Measurements from ENCODE around the gene MRPS18A. TPM values are rescaled to one million over a fixed set of nuclear protein-coding genes. Genes with fewer than 3 reads are reported as not detected.

MRPS18A gene
- total and polyA plus RNA-seq, 2 experiments from 2014 or later, result 58.6 to 62.7 TPM

DNA sequence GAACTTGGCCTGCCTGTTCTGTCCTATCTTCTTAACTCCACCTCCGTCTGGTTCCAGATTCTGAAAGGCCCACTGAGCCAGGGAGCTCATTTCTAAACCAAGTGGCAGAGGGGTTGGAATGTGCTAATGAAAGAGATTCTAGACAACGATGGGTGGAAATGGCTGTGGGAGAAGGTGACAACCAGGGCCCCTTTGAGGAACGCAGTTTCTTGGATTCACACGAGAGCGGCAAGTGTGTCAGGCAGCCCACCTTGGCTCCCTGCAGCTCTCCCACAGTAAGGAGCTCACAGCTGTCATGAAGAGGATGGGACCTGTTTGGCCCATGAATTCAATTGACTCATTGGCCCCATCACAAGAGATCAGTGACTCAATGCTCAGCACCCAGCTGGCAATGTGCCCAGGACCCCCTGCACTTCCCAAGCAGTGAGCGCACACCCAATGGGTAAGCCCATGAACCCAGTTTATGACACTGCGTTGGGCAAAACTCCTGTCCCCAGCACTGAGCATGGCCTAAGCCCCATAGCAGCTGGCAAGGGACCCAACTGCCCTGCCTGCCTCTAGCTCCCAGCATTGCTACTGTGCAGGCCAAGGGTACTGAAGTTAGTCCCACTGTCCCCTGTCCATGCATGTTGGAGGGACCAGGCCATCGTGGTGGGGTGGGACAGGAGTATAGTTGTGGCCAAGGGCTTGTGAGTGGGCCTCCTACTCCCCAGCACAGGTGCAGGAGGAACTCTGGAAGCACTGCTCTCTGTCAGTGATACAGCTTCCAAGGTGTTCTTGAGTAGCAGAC is 16.4 kb downstream of the MRPS18A start:
- Mint-ChIP-seq H3K4me1 (peaks cover 31% of the 10 kb centered on the region), H3K9me3 (no peaks in the 10 kb centered on the region), H3K27me3 (ENCODE audit: insufficient read depth, low read depth, poor library complexity) (peaks cover 24% of the 10 kb centered on the region), H3K36me3 (ENCODE audit: low read depth) (peaks cover 44% of the 10 kb centered on the region), H3K27ac (no peak overlapping the region; the same call in 1 of the 2 replicates), H3K4me3 (no peak overlapping the region)
- ATAC-seq, result no peak
- no peaks in the 10 kb centered on the region for H3K9me2 ChIP-seq (ENCODE audit: insufficient read depth)
- TF ChIP-seq, protein P1, sequence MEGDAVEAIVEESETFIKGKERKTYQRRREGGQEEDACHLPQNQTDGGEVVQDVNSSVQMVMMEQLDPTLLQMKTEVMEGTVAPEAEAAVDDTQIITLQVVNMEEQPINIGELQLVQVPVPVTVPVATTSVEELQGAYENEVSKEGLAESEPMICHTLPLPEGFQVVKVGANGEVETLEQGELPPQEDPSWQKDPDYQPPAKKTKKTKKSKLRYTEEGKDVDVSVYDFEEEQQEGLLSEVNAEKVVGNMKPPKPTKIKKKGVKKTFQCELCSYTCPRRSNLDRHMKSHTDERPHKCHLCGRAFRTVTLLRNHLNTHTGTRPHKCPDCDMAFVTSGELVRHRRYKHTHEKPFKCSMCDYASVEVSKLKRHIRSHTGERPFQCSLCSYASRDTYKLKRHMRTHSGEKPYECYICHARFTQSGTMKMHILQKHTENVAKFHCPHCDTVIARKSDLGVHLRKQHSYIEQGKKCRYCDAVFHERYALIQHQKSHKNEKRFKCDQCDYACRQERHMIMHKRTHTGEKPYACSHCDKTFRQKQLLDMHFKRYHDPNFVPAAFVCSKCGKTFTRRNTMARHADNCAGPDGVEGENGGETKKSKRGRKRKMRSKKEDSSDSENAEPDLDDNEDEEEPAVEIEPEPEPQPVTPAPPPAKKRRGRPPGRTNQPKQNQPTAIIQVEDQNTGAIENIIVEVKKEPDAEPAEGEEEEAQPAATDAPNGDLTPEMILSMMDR (conservative IDR thresholded peaks at IDR 0.05; ENCODE audit: low read depth in 2 of 2), result no peak
- TF ChIP-seq JUNB (IDR thresholded peaks at IDR 0.05; ENCODE audit: unreplicated experiment), result no peak
- TF ChIP-seq NANOG (IDR thresholded peaks at IDR 0.05; ENCODE audit: borderline replicate concordance), result no peak
- TF ChIP-seq POLR2AphosphoS5 (IDR thresholded peaks at IDR 0.05; ENCODE audit: low read depth), result no peak
- no peak for TF ChIP-seq ZNF114 (CRISPR knock-in tag; IDR thresholded peaks at IDR 0.05)
- no peak for TF ChIP-seq CREB1 (CRISPR knock-in tag; IDR thresholded peaks at IDR 0.05; ENCODE audit: low read depth)
- TF ChIP-seq, protein P2, sequence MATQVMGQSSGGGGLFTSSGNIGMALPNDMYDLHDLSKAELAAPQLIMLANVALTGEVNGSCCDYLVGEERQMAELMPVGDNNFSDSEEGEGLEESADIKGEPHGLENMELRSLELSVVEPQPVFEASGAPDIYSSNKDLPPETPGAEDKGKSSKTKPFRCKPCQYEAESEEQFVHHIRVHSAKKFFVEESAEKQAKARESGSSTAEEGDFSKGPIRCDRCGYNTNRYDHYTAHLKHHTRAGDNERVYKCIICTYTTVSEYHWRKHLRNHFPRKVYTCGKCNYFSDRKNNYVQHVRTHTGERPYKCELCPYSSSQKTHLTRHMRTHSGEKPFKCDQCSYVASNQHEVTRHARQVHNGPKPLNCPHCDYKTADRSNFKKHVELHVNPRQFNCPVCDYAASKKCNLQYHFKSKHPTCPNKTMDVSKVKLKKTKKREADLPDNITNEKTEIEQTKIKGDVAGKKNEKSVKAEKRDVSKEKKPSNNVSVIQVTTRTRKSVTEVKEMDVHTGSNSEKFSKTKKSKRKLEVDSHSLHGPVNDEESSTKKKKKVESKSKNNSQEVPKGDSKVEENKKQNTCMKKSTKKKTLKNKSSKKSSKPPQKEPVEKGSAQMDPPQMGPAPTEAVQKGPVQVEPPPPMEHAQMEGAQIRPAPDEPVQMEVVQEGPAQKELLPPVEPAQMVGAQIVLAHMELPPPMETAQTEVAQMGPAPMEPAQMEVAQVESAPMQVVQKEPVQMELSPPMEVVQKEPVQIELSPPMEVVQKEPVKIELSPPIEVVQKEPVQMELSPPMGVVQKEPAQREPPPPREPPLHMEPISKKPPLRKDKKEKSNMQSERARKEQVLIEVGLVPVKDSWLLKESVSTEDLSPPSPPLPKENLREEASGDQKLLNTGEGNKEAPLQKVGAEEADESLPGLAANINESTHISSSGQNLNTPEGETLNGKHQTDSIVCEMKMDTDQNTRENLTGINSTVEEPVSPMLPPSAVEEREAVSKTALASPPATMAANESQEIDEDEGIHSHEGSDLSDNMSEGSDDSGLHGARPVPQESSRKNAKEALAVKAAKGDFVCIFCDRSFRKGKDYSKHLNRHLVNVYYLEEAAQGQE (IDR thresholded peaks at IDR 0.05; ENCODE audit: unreplicated experiment), result no peak
- TF ChIP-seq ZNF331 (CRISPR knock-in tag; IDR thresholded peaks at IDR 0.05; ENCODE audit: low read depth), result no peak
- TF ChIP-seq, protein P3, sequence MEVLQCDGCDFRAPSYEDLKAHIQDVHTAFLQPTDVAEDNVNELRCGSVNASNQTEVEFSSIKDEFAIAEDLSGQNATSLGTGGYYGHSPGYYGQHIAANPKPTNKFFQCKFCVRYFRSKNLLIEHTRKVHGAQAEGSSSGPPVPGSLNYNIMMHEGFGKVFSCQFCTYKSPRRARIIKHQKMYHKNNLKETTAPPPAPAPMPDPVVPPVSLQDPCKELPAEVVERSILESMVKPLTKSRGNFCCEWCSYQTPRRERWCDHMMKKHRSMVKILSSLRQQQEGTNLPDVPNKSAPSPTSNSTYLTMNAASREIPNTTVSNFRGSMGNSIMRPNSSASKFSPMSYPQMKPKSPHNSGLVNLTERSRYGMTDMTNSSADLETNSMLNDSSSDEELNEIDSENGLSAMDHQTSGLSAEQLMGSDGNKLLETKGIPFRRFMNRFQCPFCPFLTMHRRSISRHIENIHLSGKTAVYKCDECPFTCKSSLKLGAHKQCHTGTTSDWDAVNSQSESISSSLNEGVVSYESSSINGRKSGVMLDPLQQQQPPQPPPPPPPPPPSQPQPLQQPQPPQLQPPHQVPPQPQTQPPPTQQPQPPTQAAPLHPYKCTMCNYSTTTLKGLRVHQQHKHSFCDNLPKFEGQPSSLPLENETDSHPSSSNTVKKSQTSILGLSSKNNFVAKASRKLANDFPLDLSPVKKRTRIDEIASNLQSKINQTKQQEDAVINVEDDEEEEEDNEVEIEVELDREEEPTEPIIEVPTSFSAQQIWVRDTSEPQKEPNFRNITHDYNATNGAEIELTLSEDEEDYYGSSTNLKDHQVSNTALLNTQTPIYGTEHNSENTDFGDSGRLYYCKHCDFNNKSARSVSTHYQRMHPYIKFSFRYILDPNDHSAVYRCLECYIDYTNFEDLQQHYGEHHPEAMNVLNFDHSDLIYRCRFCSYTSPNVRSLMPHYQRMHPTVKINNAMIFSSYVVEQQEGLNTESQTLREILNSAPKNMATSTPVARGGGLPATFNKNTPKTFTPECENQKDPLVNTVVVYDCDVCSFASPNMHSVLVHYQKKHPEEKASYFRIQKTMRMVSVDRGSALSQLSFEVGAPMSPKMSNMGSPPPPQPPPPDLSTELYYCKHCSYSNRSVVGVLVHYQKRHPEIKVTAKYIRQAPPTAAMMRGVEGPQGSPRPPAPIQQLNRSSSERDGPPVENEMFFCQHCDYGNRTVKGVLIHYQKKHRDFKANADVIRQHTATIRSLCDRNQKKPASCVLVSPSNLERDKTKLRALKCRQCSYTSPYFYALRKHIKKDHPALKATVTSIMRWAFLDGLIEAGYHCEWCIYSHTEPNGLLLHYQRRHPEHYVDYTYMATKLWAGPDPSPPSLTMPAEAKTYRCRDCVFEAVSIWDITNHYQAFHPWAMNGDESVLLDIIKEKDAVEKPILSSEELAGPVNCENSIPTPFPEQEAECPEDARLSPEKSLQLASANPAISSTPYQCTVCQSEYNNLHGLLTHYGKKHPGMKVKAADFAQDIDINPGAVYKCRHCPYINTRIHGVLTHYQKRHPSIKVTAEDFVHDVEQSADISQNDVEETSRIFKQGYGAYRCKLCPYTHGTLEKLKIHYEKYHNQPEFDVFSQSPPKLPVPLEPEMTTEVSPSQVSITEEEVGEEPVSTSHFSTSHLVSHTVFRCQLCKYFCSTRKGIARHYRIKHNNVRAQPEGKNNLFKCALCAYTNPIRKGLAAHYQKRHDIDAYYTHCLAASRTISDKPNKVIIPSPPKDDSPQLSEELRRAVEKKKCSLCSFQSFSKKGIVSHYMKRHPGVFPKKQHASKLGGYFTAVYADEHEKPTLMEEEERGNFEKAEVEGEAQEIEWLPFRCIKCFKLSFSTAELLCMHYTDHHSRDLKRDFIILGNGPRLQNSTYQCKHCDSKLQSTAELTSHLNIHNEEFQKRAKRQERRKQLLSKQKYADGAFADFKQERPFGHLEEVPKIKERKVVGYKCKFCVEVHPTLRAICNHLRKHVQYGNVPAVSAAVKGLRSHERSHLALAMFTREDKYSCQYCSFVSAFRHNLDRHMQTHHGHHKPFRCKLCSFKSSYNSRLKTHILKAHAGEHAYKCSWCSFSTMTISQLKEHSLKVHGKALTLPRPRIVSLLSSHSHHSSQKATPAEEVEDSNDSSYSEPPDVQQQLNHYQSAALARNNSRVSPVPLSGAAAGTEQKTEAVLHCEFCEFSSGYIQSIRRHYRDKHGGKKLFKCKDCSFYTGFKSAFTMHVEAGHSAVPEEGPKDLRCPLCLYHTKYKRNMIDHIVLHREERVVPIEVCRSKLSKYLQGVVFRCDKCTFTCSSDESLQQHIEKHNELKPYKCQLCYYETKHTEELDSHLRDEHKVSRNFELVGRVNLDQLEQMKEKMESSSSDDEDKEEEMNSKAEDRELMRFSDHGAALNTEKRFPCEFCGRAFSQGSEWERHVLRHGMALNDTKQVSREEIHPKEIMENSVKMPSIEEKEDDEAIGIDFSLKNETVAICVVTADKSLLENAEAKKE (CRISPR knock-in tag; IDR thresholded peaks at IDR 0.05), result no peak
- no peak for TF ChIP-seq EZH2phosphoT487 (IDR thresholded peaks at IDR 0.05; ENCODE audit: unreplicated experiment)
- TF ChIP-seq, protein P4, sequence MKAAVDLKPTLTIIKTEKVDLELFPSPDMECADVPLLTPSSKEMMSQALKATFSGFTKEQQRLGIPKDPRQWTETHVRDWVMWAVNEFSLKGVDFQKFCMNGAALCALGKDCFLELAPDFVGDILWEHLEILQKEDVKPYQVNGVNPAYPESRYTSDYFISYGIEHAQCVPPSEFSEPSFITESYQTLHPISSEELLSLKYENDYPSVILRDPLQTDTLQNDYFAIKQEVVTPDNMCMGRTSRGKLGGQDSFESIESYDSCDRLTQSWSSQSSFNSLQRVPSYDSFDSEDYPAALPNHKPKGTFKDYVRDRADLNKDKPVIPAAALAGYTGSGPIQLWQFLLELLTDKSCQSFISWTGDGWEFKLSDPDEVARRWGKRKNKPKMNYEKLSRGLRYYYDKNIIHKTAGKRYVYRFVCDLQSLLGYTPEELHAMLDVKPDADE (IDR thresholded peaks at IDR 0.05), result no peak
- no peak for TF ChIP-seq STAT1 (IDR thresholded peaks at IDR 0.05; ENCODE audit: unreplicated experiment)
- no peak for TF ChIP-seq EZH2 (IDR thresholded peaks at IDR 0.05; ENCODE audit: low read depth, unreplicated experiment)
- peaks cover 22% of the 10 kb centered on the region; the same call in 1 of the 2 replicates for H3F3A ChIP-seq (replicated peaks; ENCODE audit: low read depth)
- no peaks in the 10 kb centered on the region for H3K79me2 ChIP-seq (replicated peaks; ENCODE audit: insufficient read depth)
- H3K4me1 ChIP-seq (ENCODE audit: insufficient read depth), result peaks cover 27% of the 10 kb centered on the region
- H2AFZ ChIP-seq, result no peak overlapping the region
- H3K27me3 ChIP-seq (ENCODE audit: insufficient read depth), result no peaks in the 10 kb centered on the region
- no peak overlapping the region for H3K4me2 ChIP-seq
- no peaks in the 10 kb centered on the region; the same call in 1 of the 2 replicates for H4K20me1 ChIP-seq (replicated peaks; ENCODE audit: insufficient read depth)
- no peak overlapping the region for H3K27ac ChIP-seq (ENCODE audit: low read depth)
- H3K36me3 ChIP-seq (ENCODE audit: insufficient read depth), result no peaks in the 10 kb centered on the region; the same call in 1 of the 2 replicates
- no peak for DNase-seq (ENCODE audit: low spot score)
- no peak overlapping the region for H3K4me3 ChIP-seq

All from GM23338 (cell line).